GM18508 (cell line): Measurements from ENCODE around the gene ACSS2.

Source experiments
- ATAC-seq: cut with Tn5 transposase; IDR thresholded peaks from one replicate; pipeline ENCODE4 v1.9.1; 2021; ENCODE audit warnings: moderate number of reproducible peaks; ENCODE audit not compliant: insufficient read depth, unreplicated experiment

ACSS2 gene

DNA sequence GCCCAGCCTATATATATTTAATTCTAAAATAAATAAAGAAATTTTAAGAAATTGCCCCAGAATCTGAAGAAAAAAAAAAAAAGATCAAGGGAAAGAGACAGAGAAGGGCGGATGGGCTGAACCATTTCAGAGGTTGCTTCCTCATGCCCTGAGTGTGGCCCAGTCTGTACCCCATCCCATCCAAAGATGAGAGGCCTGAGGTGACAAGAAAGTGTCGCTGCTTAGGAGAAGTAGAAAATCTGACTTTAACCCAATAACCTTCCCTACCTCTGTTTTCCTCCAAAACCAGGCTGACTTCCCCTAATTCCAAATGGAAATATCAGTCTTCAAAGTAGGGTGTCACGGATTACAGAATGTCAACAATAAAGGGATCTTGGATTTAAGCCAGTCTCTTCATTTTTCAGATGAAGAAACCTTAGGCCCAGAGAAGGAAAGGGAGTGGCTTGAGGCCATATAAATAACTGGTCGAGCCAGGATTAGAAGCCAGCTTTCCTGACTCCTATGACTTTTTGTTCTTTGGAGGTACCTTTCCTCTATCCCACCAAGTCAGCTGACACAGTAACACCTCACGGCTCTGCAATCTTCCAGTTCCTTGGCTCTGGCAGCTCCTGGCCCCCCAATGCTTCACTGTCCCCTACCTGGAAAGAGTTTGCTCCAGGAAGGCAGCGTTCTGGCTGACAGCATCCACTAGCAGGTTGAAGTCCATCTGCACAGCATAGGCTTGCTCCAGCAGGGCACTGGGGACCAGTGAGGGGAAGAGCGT lies 69.1 kb downstream of the ACSS2 start:
- ATAC-seq: no peak

DNA sequence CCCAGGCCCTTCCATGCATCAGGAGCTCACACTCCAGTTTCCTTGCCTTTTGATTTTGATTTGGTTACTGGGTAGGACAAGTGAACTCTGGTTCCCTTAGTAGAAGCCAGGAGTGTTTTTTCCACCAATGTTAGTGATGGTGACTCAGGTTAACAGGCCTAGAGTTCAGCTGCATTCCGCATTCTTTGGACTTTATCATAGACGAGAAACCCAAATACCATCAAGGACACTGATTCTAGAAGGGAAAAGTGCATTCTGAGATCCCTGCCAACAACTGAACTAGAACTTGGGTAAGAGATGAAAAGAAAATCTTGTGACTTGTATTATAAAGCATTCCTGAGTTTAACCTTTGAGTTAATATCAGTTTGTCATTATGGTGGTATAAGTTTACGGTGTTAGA lies 70.2 kb downstream of the ACSS2 start:
- no peak for ATAC-seq

DNA sequence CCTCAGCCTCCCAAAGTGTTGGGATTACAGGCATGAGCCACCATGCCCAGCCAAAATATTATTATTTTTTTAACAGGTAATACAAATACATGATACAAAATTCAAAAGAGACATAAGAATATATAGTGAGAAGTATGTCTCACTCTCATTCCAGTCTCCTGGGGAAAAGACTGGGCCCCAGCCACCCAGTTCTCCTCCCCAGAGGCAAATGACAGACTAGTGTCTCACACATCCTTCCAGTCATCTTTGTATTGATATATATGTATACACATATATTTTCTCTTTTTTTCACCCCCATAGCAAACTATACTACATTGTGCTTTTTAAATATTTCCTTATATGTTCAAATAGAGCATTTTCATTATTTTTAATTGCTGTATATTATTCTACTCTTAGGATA lies 70.9 kb downstream of the ACSS2 start:
- no peak for ATAC-seq

DNA sequence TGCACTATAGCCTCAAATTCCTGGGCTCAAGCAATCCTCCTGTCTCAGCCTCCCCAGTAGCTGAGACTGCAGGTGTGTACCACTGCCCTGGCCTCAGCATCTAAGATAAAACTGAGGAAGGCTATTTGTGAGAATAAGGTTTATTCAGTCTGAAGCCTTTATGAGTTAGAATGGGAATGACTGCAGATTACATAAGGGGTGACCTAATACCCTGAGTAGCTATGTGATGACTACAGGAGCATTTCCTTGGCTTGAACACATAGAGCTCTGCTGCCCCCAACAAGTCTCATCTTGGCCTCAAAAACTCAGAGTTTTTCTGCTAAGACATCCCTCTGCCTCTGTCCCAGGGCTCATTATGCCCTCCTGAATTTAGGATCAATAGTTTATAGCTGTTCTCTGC lies 71.6 kb downstream of the ACSS2 start:
- ATAC-seq: no peak

DNA sequence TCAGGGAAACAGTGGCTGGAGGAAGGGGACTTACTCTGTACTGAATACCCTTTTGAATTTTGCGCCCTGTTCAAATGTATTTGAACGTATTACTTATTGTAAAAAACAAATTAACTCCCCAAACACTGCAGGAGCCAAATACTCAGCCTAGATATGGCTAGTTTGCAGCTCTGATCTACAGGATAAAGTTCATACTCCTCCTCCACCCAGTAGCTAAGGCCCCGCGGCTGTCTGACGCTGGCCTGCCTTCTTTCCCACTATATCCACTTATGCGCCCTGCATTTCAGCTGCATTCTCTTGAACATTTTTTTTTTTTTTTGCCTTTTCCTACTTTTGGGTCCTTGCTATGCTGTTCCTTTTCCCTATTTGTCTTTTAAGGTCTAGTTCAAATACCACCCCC lies 72.7 kb downstream of the ACSS2 start:
- ATAC-seq: no peak

DNA sequence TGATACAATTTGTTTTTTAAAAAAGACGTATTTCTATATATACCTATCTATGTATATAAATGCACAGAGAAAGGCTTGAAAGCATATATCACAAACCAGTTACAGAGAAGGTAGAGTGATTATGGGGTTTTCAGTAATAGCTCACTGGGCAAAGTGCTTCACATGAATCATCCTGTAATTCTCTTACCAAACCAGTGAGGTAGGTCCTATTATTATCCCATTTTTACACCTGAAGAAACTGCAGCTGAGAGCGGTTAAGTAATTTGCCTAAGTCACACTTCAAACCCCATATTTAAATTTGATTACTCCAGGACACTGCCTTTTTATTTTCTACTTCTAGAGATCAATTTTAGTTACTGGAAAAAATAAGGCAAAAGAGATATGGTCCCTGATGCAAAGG lies 74.8 kb downstream of the ACSS2 start:
- no peak for ATAC-seq

DNA sequence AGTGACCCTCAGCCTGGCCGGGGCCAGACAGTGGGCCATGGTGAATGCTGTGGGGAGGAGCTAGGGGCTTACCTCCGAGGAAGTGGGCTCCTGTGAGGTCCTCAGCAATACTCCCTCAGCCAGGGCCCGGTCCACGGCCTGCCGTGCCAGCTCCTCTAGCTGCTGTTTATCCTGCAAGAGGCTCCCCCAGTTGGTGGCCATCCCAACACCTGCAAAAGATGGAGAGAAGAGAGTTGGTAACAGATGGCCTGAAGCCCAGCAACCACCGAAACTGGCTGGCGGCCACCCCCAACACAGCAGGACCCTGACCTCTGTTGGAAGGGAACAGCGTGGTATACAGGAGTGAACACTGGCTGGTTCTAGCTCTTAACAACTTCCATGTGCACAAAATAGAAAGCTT lies 75.2 kb downstream of the ACSS2 start:
- no peak for ATAC-seq

DNA sequence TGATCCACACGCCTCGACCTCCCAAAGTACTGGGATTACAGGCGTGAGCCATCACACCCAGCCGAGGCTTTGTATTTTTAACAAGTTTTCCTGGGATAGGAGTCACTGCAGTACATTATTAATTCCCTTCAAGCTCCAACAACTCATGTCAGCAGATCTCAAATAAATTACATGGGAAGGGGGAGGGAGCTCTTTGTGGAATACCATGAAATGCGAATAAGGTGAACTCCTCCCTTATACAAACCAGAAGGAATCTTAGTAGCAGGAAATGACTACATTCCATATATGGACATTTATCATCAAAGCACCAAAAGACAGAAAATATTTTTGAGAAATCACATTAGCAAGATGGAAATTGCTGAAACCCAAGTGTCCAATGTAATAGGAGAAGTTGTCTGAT lies 76.3 kb downstream of the ACSS2 start:
- ATAC-seq: no peak

DNA sequence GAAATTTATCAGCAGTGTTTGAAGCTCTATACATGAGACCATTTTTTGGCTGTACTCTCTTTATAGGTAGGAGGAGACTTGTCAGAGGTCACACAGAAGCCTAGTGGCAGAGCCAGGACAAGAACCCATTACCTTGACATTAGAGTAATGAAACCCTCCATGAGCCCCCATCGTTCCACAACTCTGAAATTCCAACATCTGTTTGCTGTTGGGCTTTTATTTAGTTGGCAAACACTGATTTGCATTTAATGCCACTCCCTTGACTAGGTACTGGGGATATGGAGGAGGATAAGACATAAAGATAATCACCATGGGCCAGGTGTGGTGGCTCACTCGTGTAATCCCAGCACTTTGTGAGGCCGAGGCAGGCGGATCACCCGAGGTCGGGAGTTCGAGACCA lies 77.5 kb downstream of the ACSS2 start:
- ATAC-seq: no peak

DNA sequence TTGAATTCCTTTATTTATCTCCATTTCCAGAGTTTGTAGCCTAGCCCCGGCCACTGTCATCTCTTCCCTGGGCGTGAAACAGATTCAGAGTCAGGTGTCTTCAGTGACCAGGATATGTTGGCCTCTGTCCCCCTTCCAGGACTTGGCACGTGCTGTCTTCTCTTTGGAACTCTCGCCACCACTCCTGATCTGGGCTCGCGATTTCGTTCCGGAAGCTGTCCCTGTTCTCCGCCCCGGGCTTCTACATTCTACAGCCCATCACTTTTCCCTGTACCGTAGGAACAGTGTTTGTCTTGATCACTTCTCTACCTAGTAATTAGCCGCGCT lies 78.5 kb downstream of the ACSS2 start:
- no peak for ATAC-seq

DNA sequence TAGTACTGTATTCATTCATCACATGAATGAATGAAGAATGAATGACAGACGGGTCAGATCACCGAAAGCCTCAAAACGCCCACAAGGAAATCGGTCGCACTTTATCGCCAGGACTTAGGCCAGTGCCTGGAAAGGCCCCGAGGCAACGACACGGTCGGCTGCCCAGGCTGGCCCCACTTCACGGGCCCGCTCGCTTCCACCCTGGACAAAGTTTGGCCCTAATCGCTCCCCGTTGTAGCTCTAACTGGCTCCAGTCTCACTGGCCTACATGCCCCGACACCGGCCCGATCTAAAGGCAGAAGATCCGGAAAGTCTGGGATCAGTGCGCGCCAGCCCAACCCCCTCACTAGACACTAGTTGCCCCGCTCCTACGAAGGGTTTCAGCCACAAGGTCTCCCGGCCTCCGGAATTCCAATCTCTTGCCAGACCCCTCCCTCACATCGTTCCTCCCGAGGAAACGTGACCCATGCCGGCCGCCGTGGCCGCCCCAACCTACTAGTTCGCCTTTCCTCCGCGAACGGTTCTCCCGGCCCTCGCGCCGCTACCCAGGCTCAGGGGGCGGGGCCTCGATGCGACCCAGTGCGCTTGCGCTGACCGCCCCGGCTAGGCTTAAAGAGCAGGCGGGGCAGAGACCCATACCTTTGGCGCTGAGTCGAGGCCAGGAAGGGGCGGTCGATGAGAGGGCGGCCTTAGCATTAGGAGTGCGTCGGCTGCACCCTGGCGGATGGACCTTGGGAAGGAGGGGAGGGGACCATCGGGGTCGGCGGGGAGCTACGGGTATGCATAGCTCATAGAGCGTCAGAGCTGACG lies 79.0 kb downstream of the ACSS2 start, which contains the start of the genes GSS and MYH7B:
GSS (minus strand) TSS at position 576 of the 810 bp plus-strand sequence. CDS start 3,954 bp downstream, outside the sequence.
MYH7B (plus strand) TSS at position 638 of the 810 bp plus-strand sequence. CDS start 22,138 bp downstream, outside the sequence.
- peak; percentile 48 for ATAC-seq

DNA sequence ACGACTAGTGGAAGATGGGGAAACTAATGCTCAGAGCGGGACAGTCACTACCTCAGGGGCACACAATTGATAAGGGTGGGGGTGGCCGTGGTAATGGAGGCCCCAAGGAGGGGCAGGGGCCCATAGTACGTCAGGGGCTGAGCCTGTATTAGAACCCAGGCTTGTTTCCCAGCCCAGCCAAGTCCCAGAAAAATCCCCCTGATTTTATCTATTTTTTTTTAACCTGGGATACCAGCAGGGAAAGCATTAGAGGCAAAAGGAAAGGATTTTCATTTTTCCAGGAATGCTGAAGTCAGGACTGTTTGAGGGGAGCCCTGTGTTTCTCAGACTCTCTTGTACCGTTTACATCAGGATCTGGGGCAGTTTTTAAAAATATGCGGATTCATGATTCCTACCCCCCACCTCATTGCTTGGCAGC lies 79.6 kb downstream of the ACSS2 start:
- ATAC-seq: no peak

DNA sequence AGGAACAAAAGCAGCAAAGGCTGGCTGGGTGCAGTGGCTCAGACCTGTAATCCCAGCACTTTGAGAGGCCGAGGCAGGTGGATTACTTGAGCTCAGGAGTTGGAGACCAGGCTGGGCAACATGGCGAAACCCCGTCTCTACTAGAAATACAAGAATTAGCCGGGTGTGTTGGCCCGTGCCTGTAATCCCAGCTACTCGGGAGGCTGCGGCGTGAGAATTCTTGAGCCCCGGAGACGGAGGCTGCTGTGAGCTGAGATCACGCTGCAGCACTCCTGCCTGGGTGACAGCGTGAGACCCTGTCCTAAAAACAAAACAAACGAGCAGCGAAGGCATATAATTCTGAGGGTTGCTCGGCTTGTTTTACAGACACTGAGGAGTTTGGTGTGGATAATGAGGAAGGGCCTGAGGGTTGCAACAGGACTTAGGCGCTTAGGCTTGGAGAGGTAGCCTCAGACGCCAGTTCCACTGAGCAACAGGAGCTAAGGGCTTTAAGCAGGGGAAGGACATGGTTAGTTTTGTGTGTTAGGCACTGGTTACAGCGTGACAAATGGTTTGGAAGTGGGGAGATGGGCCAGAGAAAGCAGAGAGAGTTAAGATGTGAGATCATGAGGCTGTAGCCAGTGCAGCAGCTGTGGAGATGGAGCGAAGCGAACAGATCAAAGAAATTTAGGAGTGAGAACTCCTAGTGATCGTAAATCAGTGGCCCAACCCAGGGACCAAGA lies 80.5 kb downstream of the ACSS2 start:
- ATAC-seq: no peak

DNA sequence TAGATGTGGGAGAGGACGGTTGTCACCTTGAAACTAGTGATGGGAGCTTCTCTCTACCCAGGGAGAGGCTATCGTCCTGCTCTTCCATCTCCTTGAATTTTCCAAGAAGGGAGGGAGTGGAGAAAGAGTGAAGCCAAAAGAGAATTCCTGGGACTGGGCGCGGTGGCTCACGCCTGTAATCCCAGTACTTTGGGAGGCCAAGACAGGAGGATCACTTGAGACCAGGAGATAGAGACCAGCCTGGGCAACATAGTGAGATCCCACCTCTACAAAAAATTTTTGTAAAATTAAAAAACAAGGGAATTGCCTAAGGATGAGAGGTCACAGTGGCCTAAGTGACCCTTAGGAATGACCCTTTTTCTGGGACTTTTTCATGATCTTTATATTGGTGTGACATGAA lies 88.1 kb downstream of the ACSS2 start:
- no peak for ATAC-seq

DNA sequence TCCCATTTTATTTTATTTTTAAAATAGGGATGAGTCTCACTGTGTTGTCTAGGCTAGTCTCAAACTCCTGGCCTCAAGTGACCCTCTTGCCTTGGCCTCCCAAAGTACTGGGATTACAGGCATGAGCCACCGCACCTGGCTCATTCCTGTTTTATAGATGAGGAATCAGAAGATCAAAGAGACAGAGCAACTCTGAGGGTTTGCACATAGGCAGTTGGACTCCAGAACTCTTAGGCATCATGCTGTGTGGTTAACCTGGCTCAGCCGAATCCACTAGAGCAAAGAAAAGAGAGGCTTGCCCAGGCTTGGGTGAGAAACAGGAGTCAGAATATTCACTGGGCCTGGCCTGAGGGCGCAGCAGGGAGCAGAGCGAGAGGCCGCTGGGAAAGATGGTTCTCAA lies 88.6 kb downstream of the ACSS2 start:
- ATAC-seq: no peak

DNA sequence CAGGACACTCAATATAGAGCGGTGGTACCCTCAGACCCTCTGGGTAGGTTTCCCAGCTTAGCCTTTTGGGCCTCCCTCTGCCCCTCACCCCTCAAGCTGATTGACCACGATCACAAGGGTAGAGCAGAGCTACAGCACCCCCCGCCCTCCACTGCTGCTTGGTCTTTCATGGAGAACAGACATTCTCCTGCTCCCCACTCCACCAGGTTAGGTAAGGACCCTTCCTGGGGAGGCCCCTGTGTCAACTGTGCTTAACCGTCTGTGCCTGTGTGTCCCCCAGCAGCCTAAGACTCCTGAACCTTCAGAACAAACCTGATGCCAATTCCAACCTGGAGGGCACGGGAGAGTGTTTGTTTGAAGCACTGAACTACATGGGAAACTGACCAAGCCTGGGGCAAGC lies 91.0 kb downstream of the ACSS2 start:
- no peak for ATAC-seq

DNA sequence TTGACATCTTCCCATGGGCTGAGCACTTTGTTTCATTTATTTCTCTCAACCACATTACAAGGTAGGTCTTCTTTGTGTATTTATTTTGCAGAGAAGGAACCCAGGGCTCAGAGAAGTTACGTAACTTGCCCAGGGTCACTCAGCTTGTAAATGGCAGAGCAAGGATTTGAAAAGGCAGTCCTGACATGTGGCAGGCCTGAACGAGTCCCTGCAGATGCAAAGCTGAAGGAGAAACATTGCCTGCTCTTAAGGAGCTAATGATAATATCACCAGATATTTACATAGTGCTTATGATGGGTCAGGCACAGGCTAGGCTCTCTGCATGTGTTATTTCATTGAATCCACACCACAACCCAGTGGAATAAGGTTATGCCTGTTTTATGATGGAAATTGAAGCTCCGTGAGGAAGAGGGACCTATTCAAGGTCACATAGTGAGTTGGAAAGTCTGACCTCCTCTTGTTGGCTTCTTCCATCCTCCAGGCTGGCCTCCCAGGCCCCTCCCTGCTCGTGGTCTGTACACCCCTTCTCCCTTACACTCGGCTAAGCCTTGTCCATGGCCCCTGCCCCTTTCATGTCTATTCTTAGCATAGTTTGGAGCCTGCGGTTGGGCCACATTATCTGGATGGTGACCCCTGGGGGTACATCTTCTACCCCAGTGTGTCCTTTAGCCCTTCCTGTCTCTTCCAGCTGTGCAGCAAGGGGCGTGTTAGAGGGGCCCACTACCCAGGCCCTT lies 91.8 kb downstream of the ACSS2 start:
- no peak for ATAC-seq

DNA sequence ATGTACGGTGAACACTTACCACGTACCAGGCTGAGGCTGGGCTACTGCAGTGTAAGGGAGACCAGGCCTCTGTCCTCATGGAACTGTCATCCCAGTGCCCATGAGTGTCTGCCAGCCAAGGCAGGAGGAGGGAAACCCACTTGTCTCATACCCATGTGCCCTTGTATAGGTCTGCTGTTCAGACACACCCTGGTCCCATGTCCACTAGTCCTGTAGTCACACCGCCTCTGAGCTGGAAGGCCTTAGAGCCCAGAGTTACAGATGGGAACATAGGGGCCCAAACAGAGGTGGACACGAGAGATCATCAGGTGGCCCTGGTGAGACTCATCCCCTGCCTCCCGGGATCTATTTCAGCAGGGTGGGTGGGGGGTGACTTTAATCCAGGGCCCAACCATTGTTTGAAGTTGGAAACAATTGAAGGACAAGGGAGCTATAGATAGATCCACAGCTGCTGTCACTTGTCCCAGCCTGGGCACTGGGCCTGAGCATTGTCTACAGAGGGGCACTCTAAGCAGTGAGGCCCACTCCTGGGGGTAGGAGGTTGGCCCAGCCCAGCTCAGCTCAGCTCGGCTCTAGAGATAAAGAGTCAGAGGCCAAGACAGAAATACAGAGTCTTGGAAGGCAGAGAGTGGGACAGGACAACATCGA lies 93.9 kb downstream of the ACSS2 start:
- no peak for ATAC-seq

DNA sequence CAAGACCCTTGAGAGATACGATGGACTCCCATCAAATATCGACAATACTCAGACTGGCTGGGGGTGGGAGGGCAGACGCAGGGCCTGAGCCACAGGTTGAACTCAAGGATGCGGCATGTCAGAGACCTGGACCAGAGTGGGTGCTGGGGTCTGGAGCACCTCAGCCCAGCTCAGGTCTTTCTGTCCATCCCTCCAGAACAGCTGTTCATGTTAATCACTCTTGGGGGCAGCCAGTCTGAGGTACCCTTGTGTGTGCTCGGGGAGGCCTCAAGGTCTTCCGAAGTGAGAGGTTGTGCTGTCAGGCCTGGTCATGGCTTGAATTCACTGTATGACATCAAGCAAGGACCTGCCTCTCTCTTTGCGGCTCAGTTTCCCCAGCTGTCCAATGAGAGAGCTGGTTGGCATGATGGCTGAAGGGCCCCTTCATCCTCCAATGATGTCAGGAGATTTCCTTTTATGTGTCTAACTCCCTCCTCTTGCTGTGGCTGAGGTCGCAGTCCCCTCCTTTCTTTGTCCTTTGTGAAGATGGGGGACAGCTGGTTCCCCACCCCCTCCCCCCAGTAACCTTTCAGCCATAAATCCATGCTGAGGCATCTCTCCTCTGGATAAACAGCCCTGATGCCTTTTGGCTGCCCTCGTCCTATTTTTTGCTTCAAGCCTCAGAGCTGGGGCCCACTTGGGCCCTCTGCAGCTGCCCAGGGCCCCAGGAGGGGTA lies 94.6 kb downstream of the ACSS2 start:
- ATAC-seq: no peak
